Measurements from ENCODE around the gene ERN1. TPM values are rescaled to one million over a fixed set of nuclear protein-coding genes. Genes with fewer than 3 reads are reported as not detected.

The ERN1 gene
- total and polyA plus RNA-seq, 7 donors, result 1.2 to 9.4 (median 7.4) TPM

- Histone ChIP-seq H3K27ac (no peak overlapping the region), H3K4me3 (no peak overlapping the region), H3K4me1 (peaks cover 0 to 9% (median 4%) of the 10 kb centered on the region in 4 donors), H3K27me3 (no peaks in the 10 kb centered on the region), H3K9me3 (no peaks in the 10 kb centered on the region), H3K36me3 (peaks cover 0 to 12% (median 3%) of the 10 kb centered on the region in 4 donors)
- no peak for DNase-seq
- intact Hi-C loops (cut with DNase I), result no loop called here
- TF ChIP-seq EP300 (IDR thresholded peaks at IDR 0.05) (no peak), POLR2A (IDR thresholded peaks at IDR 0.05) (no peak), POLR2AphosphoS5 (IDR thresholded peaks at IDR 0.05) (no peak)
- WGBS, 2 donors, result 15 to 61% methylated on average over 4 of the region's 4 CpGs
Observed at GRCh38 chr17:64083563-64084085, 46.3 kb downstream of the ERN1 start.

GRCh38 chr17:64083093-64083492, 46.9 kb downstream of the ERN1 start:
- intact Hi-C loops (cut with DNase I), result no loop called here
- TF ChIP-seq POLR2A (IDR thresholded peaks at IDR 0.05), result no peak
- TF ChIP-seq CTCF (IDR thresholded peaks at IDR 0.05), result no peak
- TF ChIP-seq EP300 (IDR thresholded peaks at IDR 0.05), result no peak
- no peak for TF ChIP-seq POLR2AphosphoS5 (IDR thresholded peaks at IDR 0.05)
- Histone ChIP-seq H3K27me3 (no peaks in the 10 kb centered on the region), H3K4me1 (peaks cover 0 to 9% (median 4%) of the 10 kb centered on the region in 4 donors), H3K27ac (no peak overlapping the region), H3K36me3 (peaks cover 0 to 17% (median 5%) of the 10 kb centered on the region in 4 donors), H3K9me3 (no peaks in the 10 kb centered on the region), H3K4me3 (no peak overlapping the region)
- DNase-seq, result no peak
- WGBS, 2 donors, result 31 to 74% methylated on average over 3 of the region's 3 CpGs

- DNase-seq, result no peak
- Histone ChIP-seq H3K4me3 (no peak overlapping the region), H3K4me1 (peaks cover 0 to 9% (median 4%) of the 10 kb centered on the region in 4 donors), H3K36me3 (peaks cover 0 to 21% (median 5%) of the 10 kb centered on the region in 4 donors), H3K27me3 (no peaks in the 10 kb centered on the region), H3K27ac (peak overlapping the region in 1 of 4 donors; percentile 6), H3K9me3 (no peaks in the 10 kb centered on the region)
- TF ChIP-seq POLR2A (IDR thresholded peaks at IDR 0.05) (no peak), CTCF (IDR thresholded peaks at IDR 0.05) (no peak), POLR2AphosphoS5 (IDR thresholded peaks at IDR 0.05) (no peak), EP300 (IDR thresholded peaks at IDR 0.05) (no peak)
- 29 to 48% methylated on average over 8 of the region's 8 CpGs for whole genome bisulfite sequencing, 2 donors
- intact Hi-C loops (cut with DNase I), result no loop called here
Observed at GRCh38 chr17:64081802-64082799, 47.8 kb downstream of the ERN1 start.

- no peaks in the 10 kb centered on the region for H3K9me3 ChIP-seq
- H3K36me3 ChIP-seq, result peaks cover 0 to 21% (median 5%) of the 10 kb centered on the region in 4 donors
- no peak overlapping the region for H3K27ac ChIP-seq
- intact Hi-C loops (cut with DNase I), result no loop called here
- peaks cover 0 to 9% (median 4%) of the 10 kb centered on the region in 4 donors for H3K4me1 ChIP-seq
- no peak overlapping the region for H3K4me3 ChIP-seq
- no peak for TF ChIP-seq CTCF (IDR thresholded peaks at IDR 0.05)
- TF ChIP-seq EP300 (IDR thresholded peaks at IDR 0.05), result no peak
- TF ChIP-seq POLR2A (IDR thresholded peaks at IDR 0.05), result no peak
- TF ChIP-seq POLR2AphosphoS5 (IDR thresholded peaks at IDR 0.05), result no peak
- WGBS, 2 donors, result 54 to 76% methylated on average over 3 of the region's 3 CpGs
- no peak for DNase-seq
- H3K27me3 ChIP-seq, result no peaks in the 10 kb centered on the region
Observed at GRCh38 chr17:64080174-64080618, 49.7 kb downstream of the ERN1 start.

- intact Hi-C loops (cut with DNase I), result no loop called here
- TF ChIP-seq CTCF (IDR thresholded peaks at IDR 0.05) (no peak), EP300 (IDR thresholded peaks at IDR 0.05) (no peak), POLR2A (IDR thresholded peaks at IDR 0.05) (no peak)
- no peak overlapping the region for H3K27ac ChIP-seq
- no peaks in the 10 kb centered on the region for H3K27me3 ChIP-seq
- H3K4me3 ChIP-seq, result no peak overlapping the region
- no peak for DNase-seq
- H3K36me3 ChIP-seq, result peaks cover 0 to 21% (median 5%) of the 10 kb centered on the region in 4 donors
- WGBS, 2 donors, result 92% methylated on average over 11 of the region's 11 CpGs
- peaks cover 0 to 2% (median 0%) of the 10 kb centered on the region in 4 donors for H3K4me1 ChIP-seq
- H3K9me3 ChIP-seq, result no peaks in the 10 kb centered on the region
Observed at GRCh38 chr17:64077379-64077778, 52.6 kb downstream of the ERN1 start.
